Lung (tissue), 12 donors: Measurements from ENCODE around the gene TNFRSF1A. TPM values are rescaled to one million over a fixed set of nuclear protein-coding genes. Genes with fewer than 3 reads are reported as not detected.

Experiments used
- ATAC-seq: fragments of 200-7000 bp; cut with Tn5 transposase; one replicate; pipeline ENCODE4 v1.9.1; 2020; ENCODE audit warnings: moderate number of reproducible peaks; ENCODE audit not compliant: insufficient read depth, low FRiP score
- DNase-seq, 3 donors: peaks; one replicate each; pipeline ENCODE4 v3.0.0-alpha.2; 2013 to 2017
- H3K27ac ChIP-seq, 2 donors: one replicate each; pipeline ENCODE4 v1.5.1; 2013; ENCODE audit warnings: mild to moderate bottlenecking in 2 of 2, moderate library complexity in 2 of 2, control low read depth in 1 of 2, inconsistent platforms in 1 of 2, low read depth in 1 of 2, low read length in 1 of 2
- H3K27me3 ChIP-seq, 3 donors: one replicate each; pipeline ENCODE4 v1.5.1; 2013; ENCODE audit warnings: low read length in 2 of 3; ENCODE audit not compliant: control insufficient read depth in 3 of 3, insufficient read depth in 3 of 3
- H3K36me3 ChIP-seq, 4 donors: one replicate each; pipeline ENCODE4 v1.5.1; 2013; ENCODE audit warnings: low read length in 4 of 4, mild to moderate bottlenecking in 1 of 4, moderate library complexity in 1 of 4; ENCODE audit not compliant: control insufficient read depth in 4 of 4, insufficient read depth in 4 of 4
- H3K4me1 ChIP-seq, 5 donors: one replicate each; pipeline ENCODE4 v1.5.1; 2013; ENCODE audit warnings: low read length in 5 of 5, mild to moderate bottlenecking in 2 of 5, moderate library complexity in 1 of 5; ENCODE audit not compliant: control insufficient read depth in 5 of 5, insufficient read depth in 5 of 5
- H3K4me3 ChIP-seq: one replicate; pipeline ENCODE4 v1.5.1; 2013; ENCODE audit warnings: mild to moderate bottlenecking, control low read depth, moderate library complexity
- H3K9ac ChIP-seq, 2 donors: one replicate each; pipeline ENCODE4 v1.5.1; 2013; ENCODE audit warnings: low read length in 2 of 2, control low read depth in 1 of 2; ENCODE audit not compliant: insufficient read depth in 1 of 2
- H3K9me3 ChIP-seq, 4 donors: one replicate each; pipeline ENCODE4 v1.5.1; 2013; ENCODE audit warnings: low read length in 3 of 4, mild to moderate bottlenecking in 1 of 4, moderate library complexity in 1 of 4; ENCODE audit not compliant: control insufficient read depth in 4 of 4, insufficient read depth in 3 of 4
- WGBS, 2 donors: extraction: QIAGEN DNeasy Blood & Tissue Kit; methylation state at CpG; one replicate each; pipeline ENCODE4 v1.1.7; 2013; 5-methylcytosine and 5-hydroxymethylcytosine counted together
- polyA plus RNA-seq, 2 donors: library from polyadenylated mRNA; stranded (reverse); fragments of 200-250 nt; gene quantifications; one replicate each; pipeline ENCODE4 v1.2.1, GENCODE V29; 2013
- total RNA-seq, 2 donors: library from RNA; depleted of rRNA in 1 of 2; stranded (reverse); fragments of >200 nt in 1 of 2; gene quantifications; one replicate each; pipeline ENCODE4 v1.2.1, GENCODE V29; 2014 to 2021
- TF ChIP-seq, protein P1 (sequence below): IDR thresholded peaks from 2 replicates; pipeline ENCODE4 v1.5.1; 2012; ENCODE audit warnings: mild to moderate bottlenecking; ENCODE audit errors: control extremely low read depth, extremely low read depth
- donor health status: control.
- donor health status: control.
- donor health status: Bipolar disorder and iron deficiency.
- donor health status: healthy.
- donor health status: DM: yes; HTN: yes; CAD: no.

TNFRSF1A gene
- total and polyA plus RNA-seq, 4 donors: 81.6 to 184 (median 178) TPM

GRCh38 chr12:6316921-6317692 is 24.8 kb downstream of the TNFRSF1A start:
- H3K4me3 ChIP-seq: no peak overlapping the region
- TF ChIP-seq, protein P1, sequence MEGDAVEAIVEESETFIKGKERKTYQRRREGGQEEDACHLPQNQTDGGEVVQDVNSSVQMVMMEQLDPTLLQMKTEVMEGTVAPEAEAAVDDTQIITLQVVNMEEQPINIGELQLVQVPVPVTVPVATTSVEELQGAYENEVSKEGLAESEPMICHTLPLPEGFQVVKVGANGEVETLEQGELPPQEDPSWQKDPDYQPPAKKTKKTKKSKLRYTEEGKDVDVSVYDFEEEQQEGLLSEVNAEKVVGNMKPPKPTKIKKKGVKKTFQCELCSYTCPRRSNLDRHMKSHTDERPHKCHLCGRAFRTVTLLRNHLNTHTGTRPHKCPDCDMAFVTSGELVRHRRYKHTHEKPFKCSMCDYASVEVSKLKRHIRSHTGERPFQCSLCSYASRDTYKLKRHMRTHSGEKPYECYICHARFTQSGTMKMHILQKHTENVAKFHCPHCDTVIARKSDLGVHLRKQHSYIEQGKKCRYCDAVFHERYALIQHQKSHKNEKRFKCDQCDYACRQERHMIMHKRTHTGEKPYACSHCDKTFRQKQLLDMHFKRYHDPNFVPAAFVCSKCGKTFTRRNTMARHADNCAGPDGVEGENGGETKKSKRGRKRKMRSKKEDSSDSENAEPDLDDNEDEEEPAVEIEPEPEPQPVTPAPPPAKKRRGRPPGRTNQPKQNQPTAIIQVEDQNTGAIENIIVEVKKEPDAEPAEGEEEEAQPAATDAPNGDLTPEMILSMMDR: no peak
- no peaks in the 10 kb centered on the region for H3K27me3 ChIP-seq
- ATAC-seq: no peak
- H3K36me3 ChIP-seq: no peaks in the 10 kb centered on the region
- H3K4me1 ChIP-seq: peaks cover 0 to 6% (median 0%) of the 10 kb centered on the region in 5 donors
- H3K9me3 ChIP-seq: no peaks in the 10 kb centered on the region
- no peak for DNase-seq
- 81 to 94% methylated on average over 21 of the region's 21 CpGs for WGBS, 2 donors
- no peak overlapping the region for H3K9ac ChIP-seq
- H3K27ac ChIP-seq: no peak overlapping the region

DNA sequence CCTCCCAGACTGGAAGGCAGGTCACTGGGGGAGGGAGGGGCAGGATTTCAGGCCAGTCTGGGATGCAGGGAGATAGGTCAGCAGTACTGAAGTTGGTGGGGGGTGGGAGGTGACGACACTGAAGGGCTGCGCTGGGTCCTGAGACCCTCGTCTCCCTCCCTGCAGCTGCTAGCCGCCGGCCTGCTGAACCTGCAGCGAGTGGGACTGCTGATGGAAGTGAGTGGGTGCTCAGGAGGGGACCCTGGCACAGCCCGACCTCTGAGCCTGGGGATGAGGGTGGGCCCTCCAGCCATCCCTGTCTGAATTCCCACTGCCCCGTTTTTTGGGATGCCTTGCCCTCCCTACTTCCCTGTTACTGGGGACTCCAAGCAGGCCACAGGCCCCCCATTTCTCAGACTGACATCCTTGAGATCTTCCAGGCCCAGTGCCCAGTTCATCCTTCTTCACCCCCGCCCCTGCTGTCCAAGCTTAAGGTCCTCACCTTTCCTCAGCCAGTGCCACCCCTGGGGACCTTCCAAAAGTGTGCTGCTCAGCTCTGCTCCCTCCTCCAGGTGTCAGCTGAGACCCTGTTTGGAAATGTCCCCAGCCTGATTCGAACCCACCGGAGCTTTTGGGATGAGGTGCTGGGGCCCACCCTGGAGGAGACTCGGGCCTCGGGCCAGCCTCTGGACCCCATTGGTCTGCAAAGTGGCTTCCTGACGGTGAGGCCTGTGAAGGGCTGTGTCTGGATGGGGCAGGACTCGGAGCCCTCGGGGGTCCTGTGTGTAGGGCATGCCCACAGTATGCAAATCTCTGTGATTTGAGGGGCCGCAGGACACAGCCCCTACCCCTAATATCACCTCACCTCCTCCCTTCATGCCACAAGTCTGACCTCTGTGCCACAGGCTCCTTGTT is 25.9 kb downstream of the TNFRSF1A start:
- H3K4me3 ChIP-seq: no peak overlapping the region
- no peaks in the 10 kb centered on the region for H3K27me3 ChIP-seq
- H3K36me3 ChIP-seq: no peaks in the 10 kb centered on the region
- ATAC-seq (no peak), DNase-seq (no peak)
- no peak overlapping the region for H3K27ac ChIP-seq
- no peak overlapping the region for H3K9ac ChIP-seq
- TF ChIP-seq, protein P1: no peak
- H3K9me3 ChIP-seq: no peaks in the 10 kb centered on the region
- 95 to 97% methylated on average over 17 of the region's 17 CpGs for WGBS, 2 donors
- H3K4me1 ChIP-seq: peaks cover 0 to 6% (median under 1%) of the 10 kb centered on the region in 5 donors

DNA sequence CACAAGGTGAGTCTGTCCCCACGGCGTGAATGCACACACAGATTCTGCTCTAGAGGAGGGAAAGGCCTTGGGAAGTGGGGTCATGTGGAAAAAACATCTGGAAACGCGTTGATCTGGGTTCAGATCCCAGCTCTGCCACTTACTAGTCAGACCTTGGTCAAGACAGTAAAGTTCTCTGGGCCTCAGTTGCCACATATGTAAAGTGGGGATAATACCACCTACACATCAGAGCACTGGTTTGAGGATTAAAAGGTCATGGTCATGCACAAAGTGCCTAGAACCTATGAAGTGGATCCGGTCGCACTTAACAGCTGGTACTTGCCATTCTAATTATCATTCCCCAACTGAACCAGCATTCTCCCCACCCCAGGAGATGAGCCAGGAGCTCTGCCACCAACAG is 26.7 kb downstream of the TNFRSF1A start:
- ATAC-seq: no peak
- 94 to 97% methylated on average over 6 of the region's 6 CpGs for WGBS, 2 donors
- no peak overlapping the region for H3K27ac ChIP-seq

More for the DNA sequence above, 26.7 kb downstream of the TNFRSF1A start:
- Histone ChIP-seq H3K27me3 (no peaks in the 10 kb centered on the region), H3K4me3 (no peak overlapping the region), H3K36me3 (no peaks in the 10 kb centered on the region), H3K4me1 (peaks cover 0 to 12% (median 7%) of the 10 kb centered on the region in 5 donors), H3K9ac (no peak overlapping the region), H3K9me3 (no peaks in the 10 kb centered on the region)
- no peak for DNase-seq
- TF ChIP-seq, protein P1: no peak
